Progenitor cell of endocrine pancreas (in vitro differentiated cells): ENCODE data around the gene MTRF1. TPM values are rescaled to one million over a fixed set of nuclear protein-coding genes. Genes with fewer than 3 reads are reported as not detected.
"Not testable (repeated sequence)": the region's sequence is repeated elsewhere in the genome, so short reads cannot be mapped to it uniquely, and the experiment has no call there.

Source experiments
- DNase-seq: peaks from one replicate; pipeline ENCODE4 v3.0.0; 2021; ENCODE audit warnings: low spot score; ENCODE audit not compliant: unreplicated experiment
- H3K27ac Mint-ChIP-seq: 2 replicates; pipeline ENCODE4 v1.8.0; 2021; ENCODE audit warnings: mild to moderate bottlenecking, moderate library complexity, mixed read lengths
- H3K27me3 Mint-ChIP-seq: 2 replicates; pipeline ENCODE4 v1.8.0; 2021; ENCODE audit warnings: mixed read lengths
- H3K36me3 Mint-ChIP-seq: 2 replicates; pipeline ENCODE4 v1.8.0; 2022; ENCODE audit warnings: mixed read lengths; ENCODE audit not compliant: insufficient read depth
- H3K4me1 Mint-ChIP-seq: 2 replicates; pipeline ENCODE4 v1.8.0; 2021; ENCODE audit warnings: low read depth, mixed read lengths
- H3K4me3 Mint-ChIP-seq: 2 replicates; pipeline ENCODE4 v1.8.0; 2021; ENCODE audit warnings: low read depth, mild to moderate bottlenecking, moderate library complexity, mixed read lengths
- H3K9me3 Mint-ChIP-seq: 2 replicates; pipeline ENCODE4 v1.8.0; 2021; ENCODE audit warnings: low read depth, mixed read lengths
- CTCF ChIP-seq: fragments of 200-600 bp; sonication (generic); IDR thresholded peaks from one replicate; pipeline ENCODE4 v1.5.0; 2021; ENCODE audit warnings: antibody characterized with exemption, mild to moderate bottlenecking; ENCODE audit not compliant: unreplicated experiment
- total RNA-seq: library from RNA; stranded (reverse); gene quantifications from 2 replicates; pipeline ENCODE4 v1.2.1, GENCODE V29; 2021

Gene MTRF1
- total RNA-seq, 1 donor from 2014 or later: 22.2 TPM

DNA sequence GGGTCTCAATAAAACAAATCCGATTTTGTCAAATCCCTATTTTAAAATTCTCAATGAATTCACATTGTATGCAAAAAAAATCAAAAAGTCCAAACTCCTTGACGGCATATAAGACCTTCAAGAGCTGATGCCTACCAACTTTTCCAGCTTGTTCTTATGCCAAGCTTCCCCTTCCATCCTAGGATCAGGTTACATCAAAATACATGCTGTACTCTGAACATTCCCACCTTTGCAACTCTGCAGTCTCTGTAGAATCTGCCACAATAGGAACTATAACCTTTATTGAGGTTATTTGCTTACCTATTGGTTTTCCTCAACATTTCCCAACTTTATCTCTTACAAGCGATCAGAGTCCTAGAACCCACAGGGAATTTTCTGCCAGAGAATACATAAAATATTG, 76.9 kb downstream of the MTRF1 start:
- Mint-ChIP-seq H3K9me3 (no peaks in the 10 kb centered on the region), H3K27me3 (no peaks in the 10 kb centered on the region), H3K27ac (no peak overlapping the region), H3K36me3 (peaks cover 8% of the 10 kb centered on the region), H3K4me3 (no peak overlapping the region), H3K4me1 (peaks cover 3% of the 10 kb centered on the region)
- no peak for DNase-seq
- no peak for TF ChIP-seq CTCF

DNA sequence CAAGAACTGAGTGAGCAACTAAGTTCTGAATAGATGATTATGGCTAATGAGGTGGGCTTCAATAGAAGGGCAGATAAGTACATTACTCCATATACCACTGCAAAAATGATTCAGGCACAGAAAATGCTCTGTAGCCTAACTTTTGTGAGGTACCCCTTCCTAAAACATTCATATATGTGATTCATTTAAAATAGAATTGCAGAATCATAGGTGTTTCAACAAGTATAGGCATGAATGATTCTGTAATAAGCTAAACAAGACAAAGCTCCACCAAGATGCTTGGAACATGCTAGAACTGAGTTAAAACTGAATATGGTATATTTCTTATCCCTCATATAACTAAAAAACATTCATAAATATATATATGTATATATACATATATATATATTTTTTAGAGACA, 81.1 kb downstream of the MTRF1 start:
- DNase-seq: no peak
- H3K27me3 Mint-ChIP-seq: no peaks in the 10 kb centered on the region
- H3K4me1 Mint-ChIP-seq: no peaks in the 10 kb centered on the region
- H3K4me3 Mint-ChIP-seq: no peak overlapping the region
- H3K27ac Mint-ChIP-seq: no peak overlapping the region
- no peaks in the 10 kb centered on the region for H3K36me3 Mint-ChIP-seq
- H3K9me3 Mint-ChIP-seq: no peaks in the 10 kb centered on the region
- TF ChIP-seq CTCF: no peak

- no peaks in the 10 kb centered on the region for H3K27me3 Mint-ChIP-seq
- H3K4me3 Mint-ChIP-seq: no peak overlapping the region
- peaks cover 17% of the 10 kb centered on the region for H3K9me3 Mint-ChIP-seq
- H3K27ac Mint-ChIP-seq: no peak overlapping the region
- no peaks in the 10 kb centered on the region for H3K4me1 Mint-ChIP-seq
- no peak for DNase-seq
- H3K36me3 Mint-ChIP-seq: peaks cover 2% of the 10 kb centered on the region
- no peak for TF ChIP-seq CTCF
These were observed 83.7 kb downstream of the MTRF1 start for GRCh38 chr13:41179593-41180250.

- no peak for DNase-seq
- peaks cover 19% of the 10 kb centered on the region for H3K9me3 Mint-ChIP-seq
- H3K36me3 Mint-ChIP-seq: peaks cover 2% of the 10 kb centered on the region
- TF ChIP-seq CTCF: no peak
- H3K27me3 Mint-ChIP-seq: no peaks in the 10 kb centered on the region
- no peaks in the 10 kb centered on the region for H3K4me1 Mint-ChIP-seq
- no peak overlapping the region for H3K27ac Mint-ChIP-seq
- no peak overlapping the region for H3K4me3 Mint-ChIP-seq
These were observed 85.3 kb downstream of the MTRF1 start for GRCh38 chr13:41178040-41178439.

DNA sequence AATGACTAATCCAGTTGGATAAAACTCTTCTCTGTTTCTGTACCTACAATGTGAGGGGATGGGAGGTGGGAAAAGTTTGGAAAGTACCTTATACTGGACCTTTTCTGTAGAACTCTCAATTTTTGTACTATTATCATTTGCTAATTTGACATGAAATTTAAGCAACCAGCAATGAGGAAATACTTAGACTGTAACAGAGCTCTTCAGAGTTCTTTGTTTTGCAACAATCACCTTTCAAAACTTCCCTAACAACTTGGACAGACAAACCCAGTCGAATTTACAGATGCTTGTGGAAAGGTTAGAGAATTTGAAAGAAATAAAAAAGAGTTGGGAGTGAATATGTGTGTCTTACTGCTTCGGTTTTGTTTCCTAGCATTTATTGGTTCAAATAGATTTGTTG, 85.8 kb downstream of the MTRF1 start:
- Mint-ChIP-seq H3K9me3 (peaks cover 23% of the 10 kb centered on the region), H3K36me3 (peaks cover 3% of the 10 kb centered on the region), H3K27me3 (no peaks in the 10 kb centered on the region), H3K4me1 (no peaks in the 10 kb centered on the region), H3K4me3 (no peak overlapping the region), H3K27ac (no peak overlapping the region)
- no peak for DNase-seq
- TF ChIP-seq CTCF: no peak

DNA sequence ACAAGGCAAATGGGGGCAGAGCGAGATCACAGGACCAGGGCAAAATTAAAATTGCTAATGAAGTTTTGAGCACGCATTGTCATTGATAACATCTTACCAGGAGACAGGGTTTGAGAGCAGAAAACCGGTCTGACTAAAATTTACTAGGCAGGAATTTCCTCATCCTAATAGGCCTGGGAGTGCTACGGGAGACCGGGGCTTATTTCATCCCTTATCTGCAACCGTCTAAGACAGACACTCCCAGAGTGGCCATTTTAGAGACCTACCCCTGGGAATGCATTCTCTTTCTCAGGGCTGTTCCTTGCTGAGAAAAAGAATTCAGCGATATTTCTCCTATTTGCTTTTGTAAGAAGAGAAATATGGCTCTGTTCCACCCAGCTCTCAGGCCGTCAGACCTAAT, 87.8 kb downstream of the MTRF1 start:
- not testable (repeated sequence) for DNase-seq
- peaks cover 24% of the 10 kb centered on the region for H3K9me3 Mint-ChIP-seq

More for the DNA sequence above, 87.8 kb downstream of the MTRF1 start:
- not testable (repeated sequence) for H3K27me3 Mint-ChIP-seq, H3K36me3 Mint-ChIP-seq, H3K4me1 Mint-ChIP-seq, H3K27ac Mint-ChIP-seq, H3K4me3 Mint-ChIP-seq
